ENCODE results near the gene PCYT2.

The PCYT2 gene

DNA sequence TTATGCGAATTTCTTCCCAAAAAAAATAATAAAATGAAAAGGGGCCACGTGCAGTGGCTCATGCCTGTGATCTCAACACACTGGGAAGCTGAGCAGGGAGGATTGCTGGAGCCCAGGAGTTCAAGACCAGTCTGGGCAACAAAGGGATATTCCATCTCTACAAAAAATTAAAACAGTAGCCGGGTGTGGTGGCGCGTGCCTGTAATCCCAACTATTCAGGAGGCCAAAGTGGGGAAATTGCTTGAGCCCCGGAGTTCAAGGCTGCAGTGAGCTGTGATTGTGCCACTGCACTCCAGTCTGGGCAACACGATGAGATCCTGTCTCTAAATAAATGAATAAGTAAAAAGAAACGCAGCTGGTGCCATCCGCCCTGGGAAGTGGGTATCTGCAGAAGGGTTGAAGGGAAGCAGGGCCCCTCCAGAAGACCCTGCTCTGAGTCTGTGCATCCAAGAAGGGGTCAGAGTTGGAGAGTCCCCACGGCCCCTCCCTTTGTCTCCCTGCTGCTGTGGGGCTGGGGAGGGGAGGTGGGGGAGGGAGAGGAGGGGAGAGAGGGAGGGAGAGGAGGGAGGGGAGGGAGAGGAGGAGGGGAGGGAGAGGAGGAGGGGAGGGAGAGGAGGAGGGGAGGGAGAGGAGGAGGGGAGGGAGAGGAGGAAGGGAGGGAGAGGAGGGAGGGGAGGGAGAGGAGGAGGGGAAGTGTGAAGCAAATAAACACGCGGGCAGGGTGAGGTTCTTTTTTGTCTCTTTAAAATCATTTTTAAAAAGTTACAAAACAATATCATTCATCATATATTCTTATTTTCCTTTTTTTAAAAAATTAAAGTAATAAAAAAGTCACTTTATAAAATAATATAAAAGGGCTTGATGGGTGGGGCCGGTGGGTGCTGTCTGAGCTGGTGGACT is 40.8 kb upstream of the PCYT2 start:
- TF ChIP-seq, protein P1, sequence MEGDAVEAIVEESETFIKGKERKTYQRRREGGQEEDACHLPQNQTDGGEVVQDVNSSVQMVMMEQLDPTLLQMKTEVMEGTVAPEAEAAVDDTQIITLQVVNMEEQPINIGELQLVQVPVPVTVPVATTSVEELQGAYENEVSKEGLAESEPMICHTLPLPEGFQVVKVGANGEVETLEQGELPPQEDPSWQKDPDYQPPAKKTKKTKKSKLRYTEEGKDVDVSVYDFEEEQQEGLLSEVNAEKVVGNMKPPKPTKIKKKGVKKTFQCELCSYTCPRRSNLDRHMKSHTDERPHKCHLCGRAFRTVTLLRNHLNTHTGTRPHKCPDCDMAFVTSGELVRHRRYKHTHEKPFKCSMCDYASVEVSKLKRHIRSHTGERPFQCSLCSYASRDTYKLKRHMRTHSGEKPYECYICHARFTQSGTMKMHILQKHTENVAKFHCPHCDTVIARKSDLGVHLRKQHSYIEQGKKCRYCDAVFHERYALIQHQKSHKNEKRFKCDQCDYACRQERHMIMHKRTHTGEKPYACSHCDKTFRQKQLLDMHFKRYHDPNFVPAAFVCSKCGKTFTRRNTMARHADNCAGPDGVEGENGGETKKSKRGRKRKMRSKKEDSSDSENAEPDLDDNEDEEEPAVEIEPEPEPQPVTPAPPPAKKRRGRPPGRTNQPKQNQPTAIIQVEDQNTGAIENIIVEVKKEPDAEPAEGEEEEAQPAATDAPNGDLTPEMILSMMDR (conservative IDR thresholded peaks at IDR 0.05) = no peak
- no peak for TF ChIP-seq ZFX (IDR thresholded peaks at IDR 0.05)
- H3K27ac ChIP-seq = no peak overlapping the region

DNA sequence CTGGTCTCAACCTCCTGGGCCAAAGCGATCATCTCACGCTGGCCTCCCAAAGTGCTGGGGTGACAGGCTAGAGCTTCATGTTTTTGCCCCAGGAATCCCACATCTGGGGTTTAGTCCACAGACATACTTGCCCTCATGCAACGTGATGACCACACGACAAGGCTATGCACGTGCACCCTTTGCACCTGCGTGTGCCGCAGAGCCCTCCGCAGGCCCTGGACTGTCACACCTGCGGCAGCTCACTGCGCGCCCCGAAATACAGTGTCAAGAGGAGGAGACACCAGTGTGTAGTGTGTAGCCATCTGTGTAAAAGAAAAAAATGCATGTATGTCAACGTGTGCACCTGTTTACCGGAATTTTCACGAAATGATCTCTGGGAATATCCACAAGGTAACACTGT is 39.3 kb upstream of the PCYT2 start:
- no peak overlapping the region for H3K27ac ChIP-seq
- no peak for TF ChIP-seq ZFX (IDR thresholded peaks at IDR 0.05)
- TF ChIP-seq, protein P1 (conservative IDR thresholded peaks at IDR 0.05) = no peak

DNA sequence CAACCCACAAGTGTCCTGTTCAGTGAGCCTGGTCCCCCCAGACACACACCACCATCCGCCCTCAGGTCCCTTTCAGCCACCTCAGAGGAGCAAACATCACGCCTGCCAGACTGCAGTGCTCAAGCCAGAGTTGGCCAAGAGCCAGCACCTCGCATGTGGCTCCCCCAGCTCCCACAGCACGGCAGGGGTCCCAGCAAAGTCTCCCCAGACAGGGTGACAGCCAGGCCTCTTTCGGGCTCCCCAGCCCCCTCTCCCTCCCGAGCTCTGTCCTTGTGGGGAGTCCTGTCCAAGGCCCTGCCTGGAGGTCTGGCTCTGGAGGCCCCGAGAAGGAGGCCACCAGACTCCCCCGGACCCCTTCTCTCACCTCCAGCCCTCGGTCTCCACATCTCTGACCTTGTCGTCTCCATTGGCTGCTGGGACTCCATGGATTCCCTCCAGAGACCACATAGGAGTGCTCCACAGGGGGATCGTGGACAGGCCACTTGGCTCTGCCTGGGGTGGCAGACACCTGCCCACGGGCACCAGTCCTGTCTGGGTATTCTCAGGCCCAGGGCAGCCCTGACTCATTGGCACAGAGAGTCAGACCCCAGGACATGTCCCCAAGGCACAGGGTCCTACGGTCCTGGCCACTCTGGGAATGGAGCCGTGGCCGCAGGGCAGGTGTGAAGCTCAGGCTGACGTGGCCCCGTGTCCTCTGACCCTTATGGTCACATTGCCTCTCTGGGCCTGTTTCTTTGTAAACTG is 37.6 kb upstream of the PCYT2 start:
- H3K27ac ChIP-seq = no peak overlapping the region

DNA sequence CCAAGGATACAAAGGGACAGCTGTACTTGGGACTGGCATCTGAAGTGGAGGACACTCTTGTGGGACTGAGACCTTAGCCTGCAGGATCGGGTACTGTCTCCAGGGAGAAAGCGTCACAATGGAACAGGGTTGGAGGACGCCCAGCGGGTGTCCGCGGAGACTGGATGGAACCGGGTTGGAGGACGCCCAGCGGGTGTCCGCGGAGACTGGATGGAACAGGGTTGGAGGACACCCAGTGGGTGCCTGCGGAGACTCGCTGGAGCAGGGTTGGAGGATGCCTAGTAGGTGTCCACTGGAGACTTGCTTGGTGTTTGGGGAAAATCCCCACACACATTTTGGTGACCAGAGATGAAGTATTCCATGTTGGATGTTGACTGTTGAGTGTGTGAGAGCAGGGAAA is 36.0 kb upstream of the PCYT2 start, which contains the start of gene MYADML2:
MYADML2 (minus strand) TSS at position 45 of the 400 bp plus-strand sequence. CDS start 5,492 bp downstream, outside the sequence.
- TF ChIP-seq, protein P1 (conservative IDR thresholded peaks at IDR 0.05) = no peak
- H3K27ac ChIP-seq = no peak within 1 kb of the TSS

More for the DNA sequence above, 37.6 kb upstream of the PCYT2 start:
- TF ChIP-seq, protein P1 (conservative IDR thresholded peaks at IDR 0.05) = no peak
- no peak for TF ChIP-seq ZFX (IDR thresholded peaks at IDR 0.05)

GRCh38 chr17:81944858-81945257 is 33.7 kb upstream of the PCYT2 start:
- no peak overlapping the region for H3K27ac ChIP-seq
- TF ChIP-seq, protein P1 (conservative IDR thresholded peaks at IDR 0.05) = no peak
- no peak for TF ChIP-seq ZFX (IDR thresholded peaks at IDR 0.05)

DNA sequence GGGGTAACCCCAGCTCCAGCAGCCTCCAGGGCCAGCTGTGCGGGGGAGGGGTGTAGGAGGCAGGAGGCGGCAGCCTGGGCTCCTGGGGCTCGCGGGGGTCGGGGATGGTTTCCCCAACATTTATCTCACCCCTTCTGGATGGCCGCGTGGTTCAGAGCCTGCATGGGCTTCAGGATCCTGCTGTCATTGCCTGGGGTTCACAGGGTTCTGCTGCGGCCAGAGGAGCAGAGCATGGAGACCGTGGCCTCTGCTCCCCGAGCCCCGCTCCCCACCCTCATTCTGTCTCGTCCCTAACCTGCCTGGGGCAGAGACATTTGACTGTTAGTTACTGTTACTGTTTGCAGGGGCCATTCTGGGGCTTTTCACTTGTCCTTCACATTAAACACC is 31.0 kb upstream of the PCYT2 start:
- no peak for TF ChIP-seq ZFX (IDR thresholded peaks at IDR 0.05)
- TF ChIP-seq, protein P1 (conservative IDR thresholded peaks at IDR 0.05) = no peak
- no peak overlapping the region for H3K27ac ChIP-seq
